SK-N-MC (cell line): ENCODE results near the gene BCAS2.

Experiments
- DNase-seq: peaks from one replicate; pipeline ENCODE4 v3.0.0-alpha.2; 2011; ENCODE audit warnings: low read depth, low spot score
- H3K27ac ChIP-seq: fragments of 200-600 bp; sonication (generic); 2 replicates; pipeline ENCODE4 v1.5.1; 2016; ENCODE audit warnings: mixed run types
- H3K36me3 ChIP-seq: fragments of 200-600 bp; sonication (generic); 2 replicates; pipeline ENCODE4 v1.6.1; 2017; ENCODE audit warnings: antibody characterized with exemption, low read length, mixed read lengths; ENCODE audit not compliant: insufficient read depth
- H3K4me3 ChIP-seq: fragments of 200-600 bp; sonication (generic); 2 replicates; pipeline ENCODE4 v1.5.1; 2016
- H3K9ac ChIP-seq: fragments of 200-600 bp; sonication (generic); 2 replicates; pipeline ENCODE4 v1.8.0; 2017; ENCODE audit warnings: mixed run types, mixed read lengths; ENCODE audit not compliant: insufficient read length
- H3K9me3 ChIP-seq: fragments of 200-600 bp; sonication (generic); 2 replicates; pipeline ENCODE4 v1.6.1; 2017; ENCODE audit warnings: low read depth, mild to moderate bottlenecking, antibody characterized with exemption, low read length, moderate library complexity, mixed read lengths
- EZH2 ChIP-seq: fragments of 200-600 bp; sonication (generic); IDR thresholded peaks from one replicate; pipeline ENCODE4 v1.6.1; 2017; ENCODE audit warnings: antibody characterized with exemption
- FOXP2 ChIP-seq: optimal IDR thresholded peaks from 2 replicates; pipeline ENCODE3; 2011; ENCODE audit warnings: mild to moderate bottlenecking, moderate library complexity; ENCODE audit not compliant: insufficient read depth; ENCODE audit errors: extremely low read length, control extremely low read depth
- POLR2AphosphoS5 ChIP-seq: IDR thresholded peaks from 2 replicates; pipeline ENCODE4 v1.6.1; 2012; ENCODE audit warnings: mild to moderate bottlenecking, low read depth, low read length, borderline replicate concordance

Gene BCAS2

GRCh38 chr1:114597949-114598348, 16.5 kb upstream of the BCAS2 start:
- Histone ChIP-seq H3K27ac (no peak overlapping the region; the same call in 1 of the 2 replicates), H3K4me3 (no peak overlapping the region), H3K9me3 (no peaks in the 10 kb centered on the region), H3K9ac (no peak overlapping the region), H3K36me3 (peaks cover 92% of the 10 kb centered on the region)
- TF ChIP-seq POLR2AphosphoS5 (no peak), FOXP2 (no peak), EZH2 (no peak)
- no peak for DNase-seq

- Histone ChIP-seq H3K9me3 (no peaks in the 10 kb centered on the region), H3K27ac (no peak overlapping the region)
Observed at GRCh38 chr1:114595602-114596001, 14.2 kb upstream of the BCAS2 start.

GRCh38 chr1:114594046-114594445, 12.6 kb upstream of the BCAS2 start:
- no peak for TF ChIP-seq EZH2
- Histone ChIP-seq H3K36me3 (peaks cover 84% of the 10 kb centered on the region), H3K9me3 (no peaks in the 10 kb centered on the region), H3K4me3 (no peak overlapping the region), H3K27ac (no peak overlapping the region), H3K9ac (no peak overlapping the region)
- DNase-seq: no peak

More at GRCh38 chr1:114595602-114596001, 14.2 kb upstream of the BCAS2 start:
- no peak overlapping the region for H3K4me3 ChIP-seq
- no peak overlapping the region for H3K9ac ChIP-seq
- peaks cover 91% of the 10 kb centered on the region for H3K36me3 ChIP-seq
- DNase-seq: no peak
- TF ChIP-seq POLR2AphosphoS5: no peak
- TF ChIP-seq EZH2: no peak
- TF ChIP-seq FOXP2: no peak

- no peak overlapping the region for H3K4me3 ChIP-seq
- H3K27ac ChIP-seq: no peak overlapping the region
- H3K36me3 ChIP-seq: peaks cover 87% of the 10 kb centered on the region
- no peaks in the 10 kb centered on the region for H3K9me3 ChIP-seq
- TF ChIP-seq EZH2 (no peak), FOXP2 (no peak), POLR2AphosphoS5 (no peak)
- no peak for DNase-seq
- H3K9ac ChIP-seq: no peak overlapping the region
Observed at GRCh38 chr1:114589122-114589521, 7.7 kb upstream of the BCAS2 start.

GRCh38 chr1:114588196-114588689, 6.8 kb upstream of the BCAS2 start:
- TF ChIP-seq EZH2: no peak
- no peak for TF ChIP-seq FOXP2
- no peak for TF ChIP-seq POLR2AphosphoS5
- DNase-seq: no peak
- H3K4me3 ChIP-seq: no peak overlapping the region
- H3K36me3 ChIP-seq: peaks cover 81% of the 10 kb centered on the region
- H3K9me3 ChIP-seq: no peaks in the 10 kb centered on the region
- no peak overlapping the region for H3K9ac ChIP-seq
- H3K27ac ChIP-seq: peak overlapping the region; percentile 44

- Histone ChIP-seq H3K27ac (peak overlapping the region; percentile 44; the same call in 1 of the 2 replicates), H3K36me3 (peaks cover 81% of the 10 kb centered on the region), H3K9me3 (no peaks in the 10 kb centered on the region), H3K4me3 (no peak overlapping the region), H3K9ac (no peak overlapping the region)
- no peak for TF ChIP-seq FOXP2
- no peak for TF ChIP-seq EZH2
- TF ChIP-seq POLR2AphosphoS5: no peak
- no peak for DNase-seq
Observed at GRCh38 chr1:114587203-114587991, 6.0 kb upstream of the BCAS2 start.

- Histone ChIP-seq H3K9ac (no peak overlapping the region), H3K36me3 (peaks cover 79% of the 10 kb centered on the region), H3K4me3 (no peak overlapping the region), H3K9me3 (no peaks in the 10 kb centered on the region), H3K27ac (no peak overlapping the region)
- no peak for DNase-seq
- no peak for TF ChIP-seq POLR2AphosphoS5
- no peak for TF ChIP-seq EZH2
- no peak for TF ChIP-seq FOXP2
Observed at GRCh38 chr1:114586513-114587047, 5.2 kb upstream of the BCAS2 start.

- no peak for TF ChIP-seq EZH2
- TF ChIP-seq FOXP2: no peak
- TF ChIP-seq POLR2AphosphoS5: no peak
- Histone ChIP-seq H3K9ac (no peak overlapping the region), H3K36me3 (peaks cover 68% of the 10 kb centered on the region), H3K4me3 (no peak overlapping the region), H3K9me3 (no peaks in the 10 kb centered on the region), H3K27ac (peak overlapping the region; percentile 14; the same call in 1 of the 2 replicates)
- DNase-seq: no peak
Observed at GRCh38 chr1:114585231-114585630, 3.8 kb upstream of the BCAS2 start.

GRCh38 chr1:114574365-114574764, 7.0 kb downstream of the BCAS2 start:
- peak overlapping the region; percentile 42 for H3K27ac ChIP-seq
- TF ChIP-seq FOXP2 (no peak), EZH2 (no peak)
- no peaks in the 10 kb centered on the region for H3K9me3 ChIP-seq
- peaks cover 91% of the 10 kb centered on the region for H3K36me3 ChIP-seq
- no peak overlapping the region for H3K9ac ChIP-seq
- no peak overlapping the region for H3K4me3 ChIP-seq
- DNase-seq: peak; percentile 28
